Anterior cingulate cortex (tissue), 58 donors: ENCODE data around the gene SV2B.

Experiments
- DNase-seq, 58 donors: peaks; one replicate each; lab custom pipeline; 2025; lab: John Stamatoyannopoulos, UW

The SV2B gene

GRCh38 chr15:91100814-91101607 lies 954 bp downstream of the SV2B start:
- peak in 2 of 58 donors; percentile 4 to 15 for DNase-seq

GRCh38 chr15:91101608-91101920 lies 1.5 kb downstream of the SV2B start:
- peak in 1 of 58 donors; percentile 9 for DNase-seq

- no peak for DNase-seq
Measured at GRCh38 chr15:91102546-91103330, 2.7 kb downstream of the SV2B start.

DNA sequence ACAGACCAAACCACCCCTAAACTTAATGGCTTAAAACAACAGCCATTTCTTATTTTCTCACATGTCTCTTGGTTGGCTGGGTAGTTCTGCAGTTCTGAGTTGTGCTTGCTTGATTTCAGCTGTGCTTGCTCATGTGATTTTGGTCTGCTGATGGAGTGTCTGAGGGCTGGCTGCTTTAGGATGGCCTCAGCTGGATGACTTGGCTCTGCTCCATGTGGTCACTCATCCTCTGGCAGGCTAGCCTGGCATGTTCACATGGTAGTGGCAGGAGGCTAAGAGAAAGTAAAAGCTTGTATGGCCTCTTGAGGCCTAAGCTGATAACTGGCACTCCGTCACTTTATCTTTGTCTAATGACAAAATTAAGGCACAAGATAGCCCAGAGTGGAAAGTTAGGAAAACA lies 4.1 kb downstream of the SV2B start:
- DNase-seq = peak in 38 of 58 donors; percentile 17 to 85 (median 48)

DNA sequence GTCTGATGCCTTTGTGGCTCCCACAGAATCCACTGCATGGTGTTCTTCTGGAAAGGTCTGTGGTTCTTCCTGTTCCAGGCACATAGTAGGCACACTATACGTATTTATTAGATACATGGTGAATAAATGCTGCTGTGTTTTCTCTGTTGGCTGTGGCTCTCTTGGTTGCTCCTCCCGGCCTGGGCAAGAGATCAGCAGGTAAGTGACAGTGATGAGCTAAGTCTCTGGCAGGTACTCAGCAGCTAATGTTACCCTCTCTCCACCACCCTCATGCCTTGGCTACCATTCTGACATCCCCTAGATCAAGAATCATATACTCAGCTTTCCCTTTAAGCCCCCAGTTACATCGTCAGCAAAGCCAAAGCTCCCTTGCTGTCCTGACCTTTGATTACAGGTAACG lies 8.4 kb downstream of the SV2B start:
- no peak for DNase-seq

DNA sequence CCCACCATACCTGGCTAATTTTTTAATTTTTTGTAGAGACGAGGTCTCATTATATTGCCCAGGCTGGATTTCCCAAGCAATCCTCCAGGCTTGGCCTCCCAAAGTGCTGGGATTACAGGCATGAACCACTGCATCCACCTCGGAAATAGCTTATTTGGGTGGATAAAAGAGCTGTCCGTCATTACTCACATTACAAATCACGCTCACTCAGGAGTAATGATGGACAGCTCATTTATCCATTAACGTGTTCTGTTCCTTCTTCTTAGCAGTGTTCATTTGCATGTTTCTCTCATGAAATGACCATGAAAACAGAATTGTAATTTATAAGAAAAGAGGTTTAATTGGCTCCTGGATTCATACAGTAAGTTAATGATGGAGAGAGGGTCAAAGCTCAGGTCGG lies 9.8 kb downstream of the SV2B start:
- DNase-seq = no peak

- no peak for DNase-seq
Measured at GRCh38 chr15:91110407-91110806, 10.3 kb downstream of the SV2B start.

GRCh38 chr15:91113030-91113429 lies 13.0 kb downstream of the SV2B start:
- no peak for DNase-seq

DNA sequence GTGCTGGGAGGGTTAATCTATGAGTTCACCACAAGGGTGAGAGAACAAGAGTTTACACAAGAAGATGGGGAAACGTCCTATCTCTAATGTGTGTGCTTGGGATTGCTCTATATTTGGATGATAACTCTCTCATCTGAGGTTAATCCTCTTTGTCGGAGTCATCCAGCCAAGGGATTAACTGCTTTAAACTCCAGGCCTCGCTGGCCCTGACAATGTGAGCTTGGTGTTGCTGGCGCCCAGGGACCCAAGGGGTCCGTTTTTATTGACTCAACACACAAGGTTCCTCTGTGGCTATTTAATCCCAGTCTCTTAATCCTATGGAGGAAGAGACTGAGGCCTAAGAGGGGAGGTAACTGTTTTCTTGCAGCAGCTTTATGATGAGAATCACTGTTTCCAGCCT lies 14.2 kb downstream of the SV2B start:
- no peak for DNase-seq

DNA sequence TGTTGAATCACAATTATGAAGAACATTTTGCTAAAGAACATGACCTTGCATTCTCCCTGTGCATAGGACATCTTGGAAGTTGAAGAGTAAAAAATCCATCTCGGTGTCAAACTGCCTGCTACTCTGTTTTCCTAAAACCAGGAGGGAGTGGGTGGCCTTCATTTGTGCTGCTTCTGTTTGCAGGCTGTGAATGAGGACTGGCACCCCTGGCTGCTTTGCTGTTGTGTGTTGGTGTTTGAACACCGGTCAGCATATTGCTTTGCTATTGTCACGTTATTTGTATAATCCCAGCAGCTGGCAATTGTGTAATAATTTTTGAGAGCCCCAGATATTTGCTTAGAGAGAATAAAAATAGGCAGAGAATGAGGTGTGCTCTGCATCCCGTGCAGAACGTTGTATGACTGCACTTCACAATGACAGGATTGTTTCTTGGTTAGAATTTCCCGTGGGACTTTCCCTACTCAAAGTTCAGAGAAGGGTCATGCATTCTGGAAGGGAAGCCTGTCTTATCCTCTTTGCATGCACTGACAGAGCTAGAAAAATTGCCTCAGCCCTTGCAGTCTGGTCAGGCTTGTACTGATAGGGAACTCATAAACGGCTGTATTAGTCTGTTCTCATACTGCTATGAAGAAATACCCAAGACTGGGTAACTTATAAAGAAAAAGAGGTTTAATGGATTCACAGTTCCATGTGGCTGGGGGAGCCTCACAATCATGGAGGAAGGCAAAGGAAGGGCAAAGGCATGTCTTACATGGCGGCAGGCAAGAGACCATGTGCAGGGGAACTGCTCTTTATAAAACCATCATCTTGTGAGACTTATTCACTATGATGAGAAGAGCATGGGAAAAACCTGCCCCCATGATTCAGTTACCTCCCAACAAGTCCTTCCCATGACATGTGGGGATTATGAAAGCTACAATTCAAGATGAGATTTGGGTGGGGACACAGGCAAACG lies 16.3 kb downstream of the SV2B start:
- no peak for DNase-seq

DNA sequence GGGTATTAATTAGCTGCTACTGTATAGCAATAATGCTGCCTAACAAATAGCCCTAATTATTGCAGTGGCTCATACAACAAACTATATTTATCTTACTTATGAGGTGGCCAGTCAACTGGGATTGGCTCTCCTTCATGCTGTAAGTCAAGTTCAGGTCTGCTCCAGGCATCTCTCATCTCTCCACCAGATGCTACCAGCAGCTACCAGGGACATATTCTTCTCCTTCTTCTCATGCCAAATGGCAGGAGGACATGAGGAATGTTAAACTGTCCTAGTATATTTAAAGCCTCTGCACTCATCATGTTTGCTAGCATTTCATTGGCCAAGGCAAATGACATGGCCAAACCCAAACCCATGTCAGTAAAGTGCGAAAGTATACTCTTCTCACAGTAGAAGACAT lies 17.3 kb downstream of the SV2B start:
- DNase-seq = no peak

DNA sequence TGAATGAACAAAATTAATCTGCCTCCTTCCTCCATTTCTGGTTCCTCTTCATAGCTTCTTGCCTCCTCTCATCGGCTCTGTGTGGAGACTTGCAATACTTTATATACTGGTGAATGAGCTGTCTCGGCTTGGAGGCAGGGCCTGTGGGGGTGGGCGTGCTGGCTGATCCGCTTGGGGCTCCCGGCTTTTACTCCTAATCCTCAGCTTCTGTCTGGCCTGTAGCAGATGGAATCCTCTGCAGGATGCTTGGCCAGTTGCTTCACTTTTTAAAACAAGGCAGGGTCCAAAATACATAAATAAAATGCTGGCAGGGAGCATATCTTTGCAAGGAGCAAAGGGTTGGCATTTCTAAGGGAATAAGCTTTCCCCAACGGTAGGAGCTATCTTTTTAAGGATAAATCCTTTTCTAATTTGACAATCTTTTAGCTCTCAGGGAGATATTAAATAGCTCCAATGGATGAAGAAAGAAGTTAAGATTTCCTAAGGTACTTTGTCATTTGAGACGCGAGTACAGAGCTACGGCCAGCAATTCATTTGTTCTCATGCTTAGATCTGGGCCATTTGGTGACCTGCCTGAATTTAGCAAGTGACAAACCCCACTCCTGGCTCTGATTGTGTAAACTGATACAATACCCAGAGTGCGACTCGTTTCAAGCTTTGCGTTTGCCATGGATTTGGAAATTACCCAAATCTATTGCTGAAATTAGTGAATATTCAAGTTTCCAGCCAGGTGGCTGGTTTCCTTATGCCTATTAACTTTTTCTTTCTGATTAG lies 18.9 kb downstream of the SV2B start:
- peak in 5 of 58 donors; percentile 11 to 32 (median 18) for DNase-seq

DNA sequence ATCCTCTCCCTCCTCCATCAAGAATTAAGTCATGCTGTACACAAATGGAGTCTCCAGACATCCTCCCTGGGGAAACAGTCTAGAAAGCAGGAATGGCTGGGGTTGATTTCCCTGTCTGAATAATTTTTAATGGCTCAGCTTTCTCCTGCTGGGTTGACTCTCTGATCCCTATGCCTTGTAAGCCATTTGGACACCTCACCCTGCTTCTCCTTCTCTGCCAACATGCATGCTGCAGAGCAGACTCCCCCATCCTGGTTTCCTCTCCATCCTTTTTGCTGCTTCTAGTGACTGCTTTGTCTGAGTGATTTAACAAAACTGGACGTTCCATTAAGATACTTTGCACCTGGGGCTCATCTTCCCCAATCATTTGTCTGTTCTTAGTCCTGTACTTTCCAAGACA lies 22.2 kb downstream of the SV2B start:
- no peak for DNase-seq

DNA sequence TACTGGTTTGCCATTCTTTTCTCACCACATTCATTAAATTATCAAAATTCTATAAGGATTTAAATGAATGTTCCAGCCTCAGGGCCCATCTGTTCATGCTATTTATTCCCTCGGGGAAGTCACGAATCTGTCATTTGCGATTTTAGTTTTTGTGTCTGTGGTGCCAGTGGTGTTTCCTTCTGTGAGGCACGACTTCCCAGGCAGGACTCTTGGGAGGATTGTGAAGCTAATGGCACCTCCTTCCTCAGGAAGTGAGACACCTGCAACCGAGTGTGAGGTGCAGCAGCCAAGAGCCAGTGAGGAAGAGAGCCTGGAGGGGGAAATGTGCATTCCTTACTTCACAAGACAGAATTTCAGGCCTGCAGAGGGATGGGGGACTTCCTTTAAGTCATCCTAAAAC lies 24.1 kb downstream of the SV2B start:
- peak in 11 of 58 donors; percentile 7 to 69 (median 39) for DNase-seq

- no peak for DNase-seq
Measured at GRCh38 chr15:91125162-91125561, 25.1 kb downstream of the SV2B start.

DNA sequence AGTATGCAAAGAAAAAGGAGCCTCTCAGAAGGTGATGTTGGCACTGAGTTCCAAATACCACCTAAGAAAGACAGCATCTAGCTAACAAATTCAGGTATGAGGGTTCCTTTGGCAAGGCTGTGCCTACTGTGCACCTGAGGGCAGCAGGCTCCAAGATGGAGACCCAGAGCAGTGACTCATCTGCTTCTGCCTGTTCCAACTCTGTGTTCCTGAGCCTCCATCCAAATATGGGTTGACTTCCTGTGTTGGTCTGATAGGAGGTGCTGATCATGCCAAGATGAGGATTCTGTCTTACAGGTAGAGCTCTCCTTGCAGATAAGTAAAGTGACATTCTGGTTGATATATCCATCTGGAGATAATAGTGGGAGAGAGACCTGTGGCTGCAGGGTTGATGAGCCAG lies 26.0 kb downstream of the SV2B start:
- no peak for DNase-seq

DNA sequence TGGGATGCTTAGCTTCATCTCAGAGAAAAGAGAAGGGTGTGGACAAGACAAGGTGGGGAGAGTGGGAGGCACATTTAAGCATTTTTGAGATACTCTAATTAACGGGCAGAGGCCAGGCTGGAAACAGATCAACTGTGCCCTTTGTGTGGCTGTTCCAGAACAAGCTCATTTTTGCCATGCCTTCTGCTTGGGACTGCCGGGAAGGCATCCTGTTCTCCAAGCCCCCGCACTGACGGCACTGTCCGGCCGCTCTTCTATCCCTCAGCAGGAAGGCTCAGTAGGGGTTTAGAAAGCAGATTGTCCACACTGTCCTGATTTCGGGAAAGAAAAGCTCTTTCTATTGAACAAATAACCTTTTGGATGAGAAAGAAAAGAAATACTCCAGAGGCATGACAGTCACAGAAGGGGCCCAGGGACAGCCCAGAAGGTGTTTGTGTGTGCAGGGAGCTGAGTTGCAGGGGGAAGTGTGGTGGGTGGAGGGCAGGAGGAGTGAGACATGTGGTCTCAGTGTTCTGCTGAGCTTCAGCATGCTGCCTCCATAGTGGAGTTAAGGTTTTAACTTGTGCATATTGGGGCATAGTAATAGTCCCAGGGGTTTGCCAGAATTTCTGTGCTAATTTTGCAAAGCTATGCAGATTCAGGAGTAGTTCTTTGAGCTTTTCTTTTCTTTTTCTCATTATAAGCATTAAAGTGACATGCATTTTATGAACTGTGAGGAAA lies 27.3 kb downstream of the SV2B start:
- DNase-seq = no peak

- peak in 19 of 58 donors; percentile 17 to 81 (median 32) for DNase-seq
Measured at GRCh38 chr15:91128016-91128415, 28.0 kb downstream of the SV2B start.

DNA sequence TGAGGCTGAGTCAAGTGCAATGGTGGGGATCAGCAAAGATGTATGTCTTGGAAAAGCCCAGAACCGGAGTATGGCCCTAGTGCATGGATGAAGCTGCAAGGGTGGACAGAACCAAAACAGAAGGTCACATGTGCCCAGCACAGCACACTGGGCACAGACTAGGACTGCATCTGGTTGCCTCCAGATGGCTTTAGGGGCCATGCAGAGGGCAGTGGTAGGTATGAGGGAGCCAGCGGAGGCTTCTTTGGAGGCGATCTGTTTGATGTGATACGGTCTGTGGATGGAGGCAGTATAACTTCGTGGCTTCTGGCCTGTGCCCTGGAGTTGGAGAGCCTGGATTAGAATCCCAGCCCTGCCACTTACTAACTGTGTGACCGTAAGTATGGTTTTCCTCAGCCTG lies 29.4 kb downstream of the SV2B start:
- no peak for DNase-seq
